Peyer's patch (tissue), 4 donors: ENCODE measurements around the gene ATF7IP2.

Experiments
- POLR2A ChIP-seq, 2 donors: fragments of 450-650 bp; IDR thresholded peaks; one replicate each; pipeline ENCODE4 v1.5.1; 2017; ENCODE audit warnings: antibody characterized with exemption in 2 of 2, mild to moderate bottlenecking in 2 of 2, moderate library complexity in 2 of 2
- TF ChIP-seq, protein P1 (sequence below), 6 experiments: fragments of 450-650 bp in 4 of 6; fragments of 200-600 bp in 2 of 6; sonication (generic) in 1 of 6; IDR thresholded peaks; one replicate each; pipeline ENCODE4 v1.5.1; 2017 to 2019; ENCODE audit warnings: antibody characterized with exemption in 6 of 6, mild to moderate bottlenecking in 3 of 6, moderate library complexity in 1 of 6

DNA sequence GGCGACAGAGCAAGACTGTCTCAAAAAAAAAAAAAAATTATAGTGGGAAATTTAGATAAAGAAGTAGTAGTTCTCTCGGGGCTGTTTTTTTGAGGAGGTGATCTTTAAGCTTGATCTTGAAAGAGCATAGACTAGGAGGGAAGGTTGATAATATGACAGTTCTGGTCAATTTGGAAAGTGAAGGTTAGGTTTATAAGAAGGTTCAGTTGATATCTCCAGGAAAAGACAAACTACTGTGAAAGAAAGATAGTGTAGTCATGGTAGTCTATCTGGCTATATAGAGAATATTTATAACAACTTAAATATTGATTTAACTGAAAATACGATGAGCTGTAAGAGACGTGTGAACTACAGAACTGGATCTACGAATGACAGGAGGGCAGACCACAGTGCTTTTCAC lies 3.1 kb downstream of the ATF7IP2 start:
- TF ChIP-seq, protein P1, sequence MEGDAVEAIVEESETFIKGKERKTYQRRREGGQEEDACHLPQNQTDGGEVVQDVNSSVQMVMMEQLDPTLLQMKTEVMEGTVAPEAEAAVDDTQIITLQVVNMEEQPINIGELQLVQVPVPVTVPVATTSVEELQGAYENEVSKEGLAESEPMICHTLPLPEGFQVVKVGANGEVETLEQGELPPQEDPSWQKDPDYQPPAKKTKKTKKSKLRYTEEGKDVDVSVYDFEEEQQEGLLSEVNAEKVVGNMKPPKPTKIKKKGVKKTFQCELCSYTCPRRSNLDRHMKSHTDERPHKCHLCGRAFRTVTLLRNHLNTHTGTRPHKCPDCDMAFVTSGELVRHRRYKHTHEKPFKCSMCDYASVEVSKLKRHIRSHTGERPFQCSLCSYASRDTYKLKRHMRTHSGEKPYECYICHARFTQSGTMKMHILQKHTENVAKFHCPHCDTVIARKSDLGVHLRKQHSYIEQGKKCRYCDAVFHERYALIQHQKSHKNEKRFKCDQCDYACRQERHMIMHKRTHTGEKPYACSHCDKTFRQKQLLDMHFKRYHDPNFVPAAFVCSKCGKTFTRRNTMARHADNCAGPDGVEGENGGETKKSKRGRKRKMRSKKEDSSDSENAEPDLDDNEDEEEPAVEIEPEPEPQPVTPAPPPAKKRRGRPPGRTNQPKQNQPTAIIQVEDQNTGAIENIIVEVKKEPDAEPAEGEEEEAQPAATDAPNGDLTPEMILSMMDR (IDR thresholded peaks at IDR 0.05) = no peak
- no peak for TF ChIP-seq POLR2A (IDR thresholded peaks at IDR 0.05)
